Spinal cord (tissue), 10 donors: ENCODE data around the gene UNC45A. TPM values are rescaled to one million over a fixed set of nuclear protein-coding genes. Genes with fewer than 3 reads are reported as not detected.
A peak's percentile ranks its signal among the peaks of the same experiment; 100 is the strongest.

Source experiments
- DNase-seq, 6 donors: peaks; one replicate each; pipeline versions ENCODE4 v3.0.0 to v3.0.0-alpha.2; 2013 to 2015; ENCODE audit warnings: low spot score in 6 of 6, low read depth in 4 of 6
- H3K27ac ChIP-seq: one replicate; pipeline ENCODE4 v1.5.1; 2013; ENCODE audit warnings: low read depth, low read length, control low read depth
- H3K27me3 ChIP-seq: one replicate; pipeline ENCODE4 v1.6.1; 2013; ENCODE audit warnings: low read length; ENCODE audit not compliant: control insufficient read depth, insufficient read depth
- H3K36me3 ChIP-seq: one replicate; pipeline ENCODE4 v1.6.1; 2013; ENCODE audit warnings: low read length; ENCODE audit not compliant: control insufficient read depth, insufficient read depth
- H3K4me1 ChIP-seq: one replicate; pipeline ENCODE4 v1.6.1; 2013; ENCODE audit warnings: low read length; ENCODE audit not compliant: control insufficient read depth, insufficient read depth
- H3K4me3 ChIP-seq: one replicate; pipeline ENCODE4 v1.5.1; 2013; ENCODE audit warnings: low read depth, low read length, control low read depth
- H3K9me3 ChIP-seq: one replicate; pipeline ENCODE4 v1.6.1; 2013; ENCODE audit warnings: low read length; ENCODE audit not compliant: control insufficient read depth, insufficient read depth
- WGBS: methylation state at CpG from one replicate; pipeline ENCODE4 v1.1.5; 2013; ENCODE audit warnings: missing lambda C conversion rate; ENCODE audit not compliant: insufficient coverage; 5-methylcytosine and 5-hydroxymethylcytosine counted together
- polyA plus RNA-seq, 2 donors: library from polyadenylated mRNA; unstranded; fragments of 120-200 nt; gene quantifications; one replicate each; pipeline ENCODE4 v1.2.1, GENCODE V29; 2013; ENCODE audit not compliant: insufficient read length in 2 of 2
- total RNA-seq, 2 donors: library from RNA; depleted of rRNA in 1 of 2; stranded (reverse); fragments of 120-200 nt in 1 of 2; fragments of >200 nt in 1 of 2; gene quantifications; one replicate each; pipeline versions ENCODE4 v1.2.3 to v1.2.4, GENCODE V29; 2013 to 2014
- donor health status: healthy.

Gene UNC45A
- total and polyA plus RNA-seq, 4 donors: 29.3 to 54.7 (median 47.5) TPM

- peaks cover 81% of the 10 kb centered on the region for H3K36me3 ChIP-seq
- no peak overlapping the region for H3K4me3 ChIP-seq
- H3K27me3 ChIP-seq: no peaks in the 10 kb centered on the region
- no CpG with 5 or more reads among the region's 6 CpGs for WGBS
- no peaks in the 10 kb centered on the region for H3K9me3 ChIP-seq
- no peak overlapping the region for H3K27ac ChIP-seq
- DNase-seq: no peak
- peaks cover 15% of the 10 kb centered on the region for H3K4me1 ChIP-seq
Observed at GRCh38 chr15:90950676-90951075, 15.6 kb downstream of the UNC45A start.

- H3K27me3 ChIP-seq: no peaks in the 10 kb centered on the region
- WGBS: 99% methylated on average over 13 of the region's 14 CpGs
- no peak for DNase-seq
- no peak overlapping the region for H3K4me3 ChIP-seq
- H3K4me1 ChIP-seq: peaks cover 34% of the 10 kb centered on the region
- peaks cover 59% of the 10 kb centered on the region for H3K36me3 ChIP-seq
- no peak overlapping the region for H3K27ac ChIP-seq
- no peaks in the 10 kb centered on the region for H3K9me3 ChIP-seq
Observed at GRCh38 chr15:90952901-90953677, 18.0 kb downstream of the UNC45A start.

- WGBS: 40% methylated on average over 4 of the region's 16 CpGs
- H3K36me3 ChIP-seq: peaks cover 51% of the 10 kb centered on the region
- H3K4me1 ChIP-seq: peaks cover 45% of the 10 kb centered on the region
- H3K27ac ChIP-seq: no peak overlapping the region
- no peaks in the 10 kb centered on the region for H3K9me3 ChIP-seq
- DNase-seq: no peak
- H3K4me3 ChIP-seq: peak overlapping the region; percentile 93
- no peaks in the 10 kb centered on the region for H3K27me3 ChIP-seq
Observed at GRCh38 chr15:90953947-90954711, 19.0 kb downstream of the UNC45A start.

- no peaks in the 10 kb centered on the region for H3K9me3 ChIP-seq
- H3K4me3 ChIP-seq: peak within 1 kb of the TSS; percentile 93
- H3K4me1 ChIP-seq: peaks cover 53% of the 10 kb centered on the region
- WGBS: 2% methylated on average over 68 of the region's 69 CpGs
- DNase-seq: peak in 4 of 6 donors; percentile 84 to 98 (median 92)
- H3K27me3 ChIP-seq: no peaks in the 10 kb centered on the region
- H3K27ac ChIP-seq: peak within 1 kb of the TSS; percentile 78
- H3K36me3 ChIP-seq: peaks cover 43% of the 10 kb centered on the region
Observed at GRCh38 chr15:90954712-90955623, 19.9 kb downstream of the UNC45A start, which contains the start of gene RCCD1. Gene RCCD1 (plus strand): TSS chr15:90954884. CDS start chr15:90956735, 1,851 bp downstream.

- Histone ChIP-seq H3K27me3 (no peaks in the 10 kb centered on the region), H3K27ac (no peak overlapping the region), H3K9me3 (no peaks in the 10 kb centered on the region), H3K4me3 (peak overlapping the region; percentile 93), H3K4me1 (peaks cover 61% of the 10 kb centered on the region), H3K36me3 (peaks cover 43% of the 10 kb centered on the region)
- no peak for DNase-seq
- 78% methylated on average over 6 of the region's 20 CpGs for WGBS
Observed at GRCh38 chr15:90955624-90956273, 20.7 kb downstream of the UNC45A start.

- Histone ChIP-seq H3K4me3 (peak overlapping the region; percentile 54), H3K4me1 (peaks cover 65% of the 10 kb centered on the region), H3K27me3 (no peaks in the 10 kb centered on the region), H3K9me3 (no peaks in the 10 kb centered on the region), H3K36me3 (peaks cover 43% of the 10 kb centered on the region), H3K27ac (no peak overlapping the region)
- 8% methylated on average over 53 of the region's 56 CpGs for WGBS
- DNase-seq: peak in 4 of 6 donors; percentile 43 to 93 (median 82)
Observed at GRCh38 chr15:90956274-90957030, 21.4 kb downstream of the UNC45A start.

GRCh38 chr15:90957031-90957790, 22.1 kb downstream of the UNC45A start:
- WGBS: 5% methylated on average over 59 of the region's 63 CpGs
- peaks cover 65% of the 10 kb centered on the region for H3K4me1 ChIP-seq
- DNase-seq: peak in 4 of 6 donors; percentile 20 to 78 (median 49)

GRCh38 chr15:90957791-90958190, 22.7 kb downstream of the UNC45A start:
- H3K9me3 ChIP-seq: no peaks in the 10 kb centered on the region
- no peak overlapping the region for H3K27ac ChIP-seq
- H3K36me3 ChIP-seq: peaks cover 39% of the 10 kb centered on the region
- 56% methylated on average over 6 of the region's 6 CpGs for WGBS
- H3K27me3 ChIP-seq: no peaks in the 10 kb centered on the region
- peaks cover 65% of the 10 kb centered on the region for H3K4me1 ChIP-seq
- no peak for DNase-seq
- H3K4me3 ChIP-seq: peak overlapping the region; percentile 54

More at GRCh38 chr15:90957031-90957790, 22.1 kb downstream of the UNC45A start:
- H3K27ac ChIP-seq: no peak overlapping the region
- H3K4me3 ChIP-seq: peak overlapping the region; percentile 54
- no peaks in the 10 kb centered on the region for H3K9me3 ChIP-seq
- peaks cover 42% of the 10 kb centered on the region for H3K36me3 ChIP-seq
- H3K27me3 ChIP-seq: no peaks in the 10 kb centered on the region
